Stomach (tissue), 19 donors: ENCODE data around the gene PCDHA3. TPM values are rescaled to one million over a fixed set of nuclear protein-coding genes. Genes with fewer than 3 reads are reported as not detected.

Experiments
- DNase-seq, 2 donors: peaks; one replicate each; pipeline versions ENCODE4 v3.0.0 to v3.0.0-alpha.2; 2013 to 2019
- H3K27ac ChIP-seq, 5 donors: fragments of 200-600 bp in 4 of 5; sonication (generic) in 4 of 5; one replicate each; pipeline ENCODE4 v1.5.1; 2013 to 2019; ENCODE audit warnings: mild to moderate bottlenecking in 1 of 5, moderate library complexity in 1 of 5
- H3K27me3 ChIP-seq, 3 donors: fragments of 200-600 bp; sonication (generic); one replicate each; pipeline ENCODE4 v1.5.1; 2017 to 2019; ENCODE audit warnings: mixed run types in 1 of 3
- H3K36me3 ChIP-seq, 4 donors: fragments of 200-600 bp; sonication (generic); 1 replicate in 3 of 4; 2 replicates in 1 of 4; pipeline ENCODE4 v1.5.1; 2016 to 2019
- H3K4me1 ChIP-seq, 4 donors: fragments of 200-600 bp; sonication (generic); one replicate each; pipeline ENCODE4 v1.5.1; 2016 to 2019
- H3K4me3 ChIP-seq, 4 donors: fragments of 200-600 bp; sonication (generic) in 3 of 4; one replicate each; pipeline ENCODE4 v1.5.1; 2016 to 2019; ENCODE audit warnings: mild to moderate bottlenecking in 1 of 4
- H3K9me3 ChIP-seq, 4 donors: fragments of 200-600 bp; sonication (generic); one replicate each; pipeline ENCODE4 v1.5.1; 2016 to 2019
- CTCF ChIP-seq, 7 experiments: fragments of 450-650 bp in 4 of 7; fragments of 200-600 bp in 3 of 7; sonication (generic) in 3 of 7; IDR thresholded peaks; one replicate each; pipeline ENCODE4 v1.5.1; 2016 to 2019; ENCODE audit warnings: antibody characterized with exemption in 7 of 7, control low read depth in 2 of 7, mild to moderate bottlenecking in 1 of 7
- EP300 ChIP-seq: sonication (generic); formaldehyde crosslinking; IDR thresholded peaks from one replicate; pipeline ENCODE4 v1.6.1; 2017; ENCODE audit warnings: antibody characterized with exemption
- POLR2A ChIP-seq, 4 donors: fragments of 450-650 bp; IDR thresholded peaks; one replicate each; pipeline ENCODE4 v1.6.1; 2016; ENCODE audit warnings: antibody characterized with exemption in 4 of 4, control low read depth in 2 of 4, mild to moderate bottlenecking in 1 of 4, moderate library complexity in 1 of 4
- POLR2AphosphoS5 ChIP-seq, 3 donors: sonication (generic); formaldehyde crosslinking; IDR thresholded peaks; one replicate each; pipeline ENCODE4 v1.6.1; 2016; ENCODE audit warnings: antibody characterized with exemption in 3 of 3
- WGBS, 5 donors: extraction: QIAGEN DNeasy Blood & Tissue Kit in 3 of 5; methylation state at CpG; one replicate each; pipeline versions ENCODE4 v1.1.5 to v1.1.7; 2013 to 2018; 5-methylcytosine and 5-hydroxymethylcytosine counted together
- intact Hi-C: fragments of 100-400 bp; cut with DNase I; formaldehyde crosslinking; loops from one replicate; pipeline ENCODE4 v1.15.1; 2023; ENCODE audit warnings: low total_unique reads
- long read RNA-seq, 10 donors: transcript quantifications; one replicate each; lab custom pipeline, GENCODE V29; 2026
- polyA plus RNA-seq, 3 donors: library from polyadenylated mRNA; stranded (reverse); fragments of 200-250 nt; gene quantifications; one replicate each; pipeline ENCODE4 v1.2.3, GENCODE V29; 2013
- total RNA-seq, 5 donors: library from RNA; depleted of rRNA; stranded (reverse); fragments of >200 nt; gene quantifications; one replicate each; pipeline versions ENCODE4 v1.1.0 to v1.2.3, GENCODE V29; 2014 to 2016
- donor health status: healthy with polysubstance abuse.
- donor health status: Bipolar disorder and iron deficiency.
- donor health status: healthy.

PCDHA3 gene
- total RNA-seq, result 1 to 10 TPM in 1 of 5 donors, under 1 TPM in 2, not detected in 2; under 0.01 to 1.2 (median 0.55) TPM
- under 1 TPM in 2 of 3 donors, not detected in 1; 0.06 to 0.08 TPM for polyA plus RNA-seq
- long read RNA-seq, donor 1, full-length matches to known transcripts, result 1 of 1 reads
- long read RNA-seq, donor 1, partial matches to known transcripts, result 0 of 1 reads
- long read RNA-seq, donor 1, other reads (novel, unspliced or antisense), result 0 of 1 reads
- long read RNA-seq, donor 2, result 0 reads
- long read RNA-seq, donor 3, result 0 reads
- long read RNA-seq, donor 4, result 0 reads
- long read RNA-seq, donor 5, full-length matches to known transcripts, result 3 of 3 reads
- long read RNA-seq, donor 5, partial matches to known transcripts, result 0 of 3 reads
- long read RNA-seq, donor 5, other reads (novel, unspliced or antisense), result 0 of 3 reads
- long read RNA-seq, donor 6, full-length matches to known transcripts, result 2 of 2 reads
- long read RNA-seq, donor 6, partial matches to known transcripts, result 0 of 2 reads
- long read RNA-seq, donor 6, other reads (novel, unspliced or antisense), result 0 of 2 reads
- long read RNA-seq, donor 7, full-length matches to known transcripts, result 1 of 1 reads
- long read RNA-seq, donor 7, partial matches to known transcripts, result 0 of 1 reads
- long read RNA-seq, donor 7, other reads (novel, unspliced or antisense), result 0 of 1 reads
- long read RNA-seq, donor 8, full-length matches to known transcripts, result 1 of 1 reads
- long read RNA-seq, donor 8, partial matches to known transcripts, result 0 of 1 reads
- long read RNA-seq, donor 8, other reads (novel, unspliced or antisense), result 0 of 1 reads
- long read RNA-seq, donor 9, result 0 reads
- long read RNA-seq, donor 10, result 0 reads

DNA sequence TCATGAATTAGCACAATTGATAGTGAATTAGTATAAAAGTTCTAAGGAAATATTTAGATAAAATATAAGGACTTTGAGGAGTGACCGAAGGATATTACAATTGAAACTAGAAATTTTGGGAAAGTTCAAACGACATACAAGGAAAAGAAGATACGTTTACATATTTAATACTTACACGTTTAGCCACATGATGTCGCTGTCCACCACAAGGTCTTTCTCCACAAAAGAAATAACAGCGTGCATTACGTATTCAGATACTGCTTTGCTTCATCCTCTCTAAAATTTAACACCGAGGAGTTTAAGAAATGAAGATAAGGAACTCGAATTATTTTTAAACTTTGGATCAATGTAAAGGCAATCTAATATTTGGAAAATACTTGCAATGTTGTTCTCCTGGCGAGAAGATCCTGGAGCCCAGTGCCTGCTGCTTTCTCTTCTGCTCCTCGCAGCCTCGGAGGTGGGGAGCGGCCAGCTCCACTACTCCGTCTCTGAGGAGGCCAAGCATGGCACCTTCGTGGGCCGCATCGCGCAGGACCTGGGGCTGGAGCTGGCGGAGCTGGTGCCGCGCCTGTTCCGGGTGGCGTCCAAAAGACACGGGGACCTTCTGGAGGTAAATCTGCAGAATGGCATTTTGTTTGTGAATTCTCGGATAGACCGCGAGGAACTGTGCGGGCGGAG is at the start of gene PCDHA3:
Gene PCDHA3 (plus strand): TSS at position 242 of the 678 bp plus-strand sequence.
- H3K36me3 ChIP-seq, result no peaks in the 10 kb centered on the region
- H3K4me1 ChIP-seq, result no peaks in the 10 kb centered on the region
- intact Hi-C loops, result no loop called here
- H3K9me3 ChIP-seq, result peaks cover 29 to 80% (median 51%) of the 10 kb centered on the region in 4 donors
- peak in 1 of 2 donors; percentile 38 for DNase-seq
- H3K27me3 ChIP-seq, result peaks cover 0 to 45% (median 3%) of the 10 kb centered on the region in 3 donors
- peak within 1 kb of the TSS in 2 of 4 donors; percentile 23 to 30 for H3K4me3 ChIP-seq
- 20 to 29% (median 22%) methylated on average over 24 to 29 of the region's 29 CpGs for WGBS, 5 donors
- H3K27ac ChIP-seq, result peak within 1 kb of the TSS in 1 of 5 donors; percentile 11
- TF ChIP-seq POLR2AphosphoS5 (IDR thresholded peaks at IDR 0.05) (no peak), EP300 (no peak), POLR2A (IDR thresholded peaks at IDR 0.05) (no peak), CTCF (IDR thresholded peaks at IDR 0.05) (no peak)

DNA sequence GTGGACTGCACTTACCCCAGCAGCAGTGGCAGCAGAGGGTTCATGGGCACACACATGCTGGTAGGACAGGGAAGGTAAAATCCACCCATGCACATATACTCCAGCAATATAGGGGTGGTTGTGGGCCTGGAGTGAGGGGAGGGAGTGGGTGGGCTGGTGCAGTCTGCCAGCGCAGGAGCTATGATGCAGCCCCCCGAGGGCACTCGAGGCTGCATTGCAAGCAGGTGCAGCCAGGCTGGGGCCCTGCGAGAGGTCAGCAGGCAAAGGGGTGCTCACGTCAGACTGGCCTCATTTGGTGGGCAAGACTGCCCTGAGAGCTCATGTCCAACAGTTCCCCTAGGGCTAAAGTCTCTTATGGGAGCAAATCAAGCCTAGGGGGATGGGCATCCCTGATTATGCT is 47.3 kb upstream of the PCDHA3 start:
- Histone ChIP-seq H3K4me3 (no peak overlapping the region), H3K27me3 (peaks cover 0 to 12% (median 0%) of the 10 kb centered on the region in 3 donors), H3K4me1 (no peaks in the 10 kb centered on the region), H3K36me3 (no peaks in the 10 kb centered on the region), H3K27ac (no peak overlapping the region), H3K9me3 (peaks cover 15 to 98% (median 80%) of the 10 kb centered on the region in 4 donors)
- 78 to 85% (median 80%) methylated on average over 5 of the region's 5 CpGs for WGBS, 5 donors
- intact Hi-C loops, result no loop called here
- no peak for TF ChIP-seq POLR2A (IDR thresholded peaks at IDR 0.05)
- TF ChIP-seq POLR2AphosphoS5 (IDR thresholded peaks at IDR 0.05), result no peak
- TF ChIP-seq CTCF (IDR thresholded peaks at IDR 0.05), result no peak
- TF ChIP-seq EP300, result no peak
- no peak for DNase-seq

DNA sequence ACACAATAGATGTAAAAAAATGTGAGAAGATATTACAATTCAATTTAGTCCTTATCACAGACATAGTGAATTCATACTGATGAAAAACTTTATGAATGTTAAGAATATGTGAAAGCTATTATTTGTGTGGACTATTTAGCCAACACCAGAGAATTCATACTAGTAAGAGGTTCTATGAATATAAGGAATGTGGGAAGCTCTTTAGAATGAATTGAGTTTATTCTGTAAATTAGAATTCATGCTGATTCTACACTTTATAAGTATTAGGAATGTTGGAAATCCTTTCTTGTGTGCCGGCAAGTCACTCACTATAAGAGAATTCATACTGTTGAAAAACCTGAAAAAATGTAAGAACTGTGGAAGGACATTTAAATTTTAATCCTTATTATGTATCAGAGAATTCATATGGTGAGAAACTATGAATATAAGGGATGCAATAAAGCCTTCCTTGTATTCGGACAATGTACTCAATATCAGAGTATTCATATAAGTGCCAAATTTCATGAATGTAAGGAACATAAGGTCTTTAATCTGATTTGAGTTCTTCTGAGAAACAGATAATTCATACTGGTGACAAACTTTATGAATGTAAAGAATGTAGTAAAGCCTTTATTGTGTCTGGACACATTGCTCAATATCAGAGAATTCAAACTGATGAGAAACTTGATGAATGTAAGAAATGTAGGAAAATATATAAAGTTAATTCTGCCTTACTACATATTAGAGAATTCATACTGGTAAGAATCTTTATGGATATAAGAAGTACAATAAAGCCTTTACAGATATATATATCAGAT is 36.5 kb upstream of the PCDHA3 start:
- Histone ChIP-seq H3K9me3 (peaks cover 50 to 100% (median 97%) of the 10 kb centered on the region in 4 donors), H3K36me3 (no peaks in the 10 kb centered on the region), H3K27ac (no peak overlapping the region), H3K27me3 (no peaks in the 10 kb centered on the region), H3K4me1 (no peaks in the 10 kb centered on the region), H3K4me3 (no peak overlapping the region)
- 84 to 89% (median 87%) methylated on average over 2 of the region's 2 CpGs for WGBS, 5 donors
- DNase-seq, result no peak
- intact Hi-C loops, result no loop called here
- TF ChIP-seq POLR2A (IDR thresholded peaks at IDR 0.05) (no peak), CTCF (IDR thresholded peaks at IDR 0.05) (no peak), POLR2AphosphoS5 (IDR thresholded peaks at IDR 0.05) (no peak), EP300 (no peak)
